ENCODE measurements around the gene ELMO3. TPM values are rescaled to one million over a fixed set of nuclear protein-coding genes. Genes with fewer than 3 reads are reported as not detected.

ELMO3 gene
- total RNA-seq, 1 donor from 2014 or later: 0.25 TPM

Small RNA genes lying within 50 kb of the gene (small RNA-seq; reads per million reads assigned to genes)
- 19.6 reads per million, percentile 95 among the genes with 10 or more reads in this experiment for gene MIR328 (ENCODE audit: low replicate concordance)

Other genes starting within 250 kb of the ELMO3 start
- 0.49 TPM for gene CES3, start 237.9 kb upstream of the ELMO3 start, total RNA-seq
- gene CES4A, start 210.5 kb upstream of the ELMO3 start, total RNA-seq: 8.1 TPM
- gene CBFB, start 170.0 kb upstream of the ELMO3 start, total RNA-seq: 35.7 TPM
- 19.2 TPM for gene PHAF1, start 89.2 kb upstream of the ELMO3 start, total RNA-seq
- 0.98 TPM for gene B3GNT9, start 48.1 kb upstream of the ELMO3 start, total RNA-seq
- 0.98 TPM for gene TRADD, start 39.2 kb upstream of the ELMO3 start, total RNA-seq
- gene FBXL8, start 39.2 kb upstream of the ELMO3 start, total RNA-seq: 0.49 TPM
- gene HSF4, start 34.4 kb upstream of the ELMO3 start, total RNA-seq: 5.9 TPM
- gene NOL3, start 28.6 kb upstream of the ELMO3 start, total RNA-seq: 4.2 TPM
- 54.8 TPM for gene MATCAP1, start 15.2 kb upstream of the ELMO3 start, total RNA-seq
- gene EXOC3L1, start 9.0 kb upstream of the ELMO3 start, total RNA-seq: 1.5 TPM
- gene E2F4, start 7.0 kb upstream of the ELMO3 start, total RNA-seq: 16.2 TPM
- 17.0 TPM for gene TMEM208, start 28.0 kb downstream of the ELMO3 start, total RNA-seq
- gene FHOD1, start 48.4 kb downstream of the ELMO3 start, total RNA-seq: 1.2 TPM
- 1.2 TPM for gene SLC9A5, start 49.8 kb downstream of the ELMO3 start, total RNA-seq
- 0.98 TPM for gene PLEKHG4, start 80.4 kb downstream of the ELMO3 start, total RNA-seq
- gene KCTD19, start 127.6 kb downstream of the ELMO3 start, total RNA-seq: 0.25 TPM
- 0.74 TPM for gene LRRC36, start 127.7 kb downstream of the ELMO3 start, total RNA-seq
- gene TPPP3, start 194.4 kb downstream of the ELMO3 start, total RNA-seq: 4.4 TPM
- 2.7 TPM for gene ZDHHC1, start 217.3 kb downstream of the ELMO3 start, total RNA-seq
- not detected for gene HSD11B2, start 232.0 kb downstream of the ELMO3 start, total RNA-seq

All from temporal lobe (tissue), 2 donors.